ENCODE results near the gene TENT4B.

DNA sequence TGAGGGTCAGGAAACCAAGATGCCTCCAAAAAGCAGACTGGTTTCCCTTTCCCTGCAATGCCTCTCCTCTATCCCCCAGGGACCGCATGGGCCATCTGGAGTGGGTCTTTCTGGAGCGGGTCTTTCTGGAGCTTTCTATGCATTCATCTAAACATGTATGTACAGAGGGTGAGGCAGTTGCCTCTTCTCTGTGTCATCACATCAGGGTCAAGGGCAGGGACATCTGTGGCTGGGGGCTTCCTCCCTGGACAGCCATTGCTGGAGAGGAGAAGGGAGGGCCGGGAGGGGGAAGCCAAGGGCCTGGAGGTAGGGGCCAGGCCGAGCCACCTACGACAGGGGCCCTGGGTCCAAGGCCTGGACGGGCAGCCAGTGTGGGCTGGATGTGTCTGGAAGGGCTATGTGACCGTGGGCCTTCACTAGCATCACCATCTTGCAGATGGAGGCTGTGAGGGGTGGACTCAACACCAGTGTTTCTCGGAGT lies 114.1 kb downstream of the TENT4B start:
- TF ChIP-seq, protein P1, sequence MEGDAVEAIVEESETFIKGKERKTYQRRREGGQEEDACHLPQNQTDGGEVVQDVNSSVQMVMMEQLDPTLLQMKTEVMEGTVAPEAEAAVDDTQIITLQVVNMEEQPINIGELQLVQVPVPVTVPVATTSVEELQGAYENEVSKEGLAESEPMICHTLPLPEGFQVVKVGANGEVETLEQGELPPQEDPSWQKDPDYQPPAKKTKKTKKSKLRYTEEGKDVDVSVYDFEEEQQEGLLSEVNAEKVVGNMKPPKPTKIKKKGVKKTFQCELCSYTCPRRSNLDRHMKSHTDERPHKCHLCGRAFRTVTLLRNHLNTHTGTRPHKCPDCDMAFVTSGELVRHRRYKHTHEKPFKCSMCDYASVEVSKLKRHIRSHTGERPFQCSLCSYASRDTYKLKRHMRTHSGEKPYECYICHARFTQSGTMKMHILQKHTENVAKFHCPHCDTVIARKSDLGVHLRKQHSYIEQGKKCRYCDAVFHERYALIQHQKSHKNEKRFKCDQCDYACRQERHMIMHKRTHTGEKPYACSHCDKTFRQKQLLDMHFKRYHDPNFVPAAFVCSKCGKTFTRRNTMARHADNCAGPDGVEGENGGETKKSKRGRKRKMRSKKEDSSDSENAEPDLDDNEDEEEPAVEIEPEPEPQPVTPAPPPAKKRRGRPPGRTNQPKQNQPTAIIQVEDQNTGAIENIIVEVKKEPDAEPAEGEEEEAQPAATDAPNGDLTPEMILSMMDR (conservative IDR thresholded peaks at IDR 0.05; ENCODE audit: low read depth, low read length) = no peak
- no peak for TF ChIP-seq EZH2 (IDR thresholded peaks at IDR 0.05; ENCODE audit: borderline replicate concordance, low read depth, low read length, poor library complexity, severe bottlenecking)
